Measurements from ENCODE around the gene TMEM245. TPM values are rescaled to one million over a fixed set of nuclear protein-coding genes. Genes with fewer than 3 reads are reported as not detected.

TMEM245 gene
- total RNA-seq, 1 experiment from 2014 or later, result 60.3 TPM

- no peak for DNase-seq
- Histone ChIP-seq H3K4me1 (replicated peaks; ENCODE audit: insufficient read depth) (peaks cover 12% of the 10 kb centered on the region), H3K9me2 (ENCODE audit: insufficient read depth) (0 out of 2 replicates have a peak, but pooled peaks cover 4% of the 10 kb centered on the region), H3K4me2 (no peak overlapping the region), H3K27ac (peak overlapping the region; percentile 35; the same call in 1 of the 2 replicates), H3K4me3 (no peak overlapping the region), H3K36me3 (ENCODE audit: low read depth) (peaks cover 34% of the 10 kb centered on the region), H2AFZ (no peak overlapping the region), H3K27me3 (ENCODE audit: insufficient read depth, low read depth) (no peaks in the 10 kb centered on the region), H3F3A (ENCODE audit: insufficient read depth, low read depth) (peaks cover 17% of the 10 kb centered on the region; the same call in 1 of the 2 replicates), H4K20me1 (ENCODE audit: insufficient read depth) (no peaks in the 10 kb centered on the region), H3K79me2 (ENCODE audit: low read depth) (peaks cover 77% of the 10 kb centered on the region), H3K9me3 (ENCODE audit: insufficient read depth, low read depth) (peaks cover 18% of the 10 kb centered on the region)
- intact Hi-C loops (cut with micrococcal nuclease; ENCODE audit: unreplicated experiment), result no loop called here
- CTCF ChIA-PET, result no interaction called here
- BruUV-seq (replicated peaks), result no TSS peak
- POLR2A ChIA-PET (ENCODE audit: unreplicated experiment), result no interaction called here
- TF ChIP-seq, protein P1, sequence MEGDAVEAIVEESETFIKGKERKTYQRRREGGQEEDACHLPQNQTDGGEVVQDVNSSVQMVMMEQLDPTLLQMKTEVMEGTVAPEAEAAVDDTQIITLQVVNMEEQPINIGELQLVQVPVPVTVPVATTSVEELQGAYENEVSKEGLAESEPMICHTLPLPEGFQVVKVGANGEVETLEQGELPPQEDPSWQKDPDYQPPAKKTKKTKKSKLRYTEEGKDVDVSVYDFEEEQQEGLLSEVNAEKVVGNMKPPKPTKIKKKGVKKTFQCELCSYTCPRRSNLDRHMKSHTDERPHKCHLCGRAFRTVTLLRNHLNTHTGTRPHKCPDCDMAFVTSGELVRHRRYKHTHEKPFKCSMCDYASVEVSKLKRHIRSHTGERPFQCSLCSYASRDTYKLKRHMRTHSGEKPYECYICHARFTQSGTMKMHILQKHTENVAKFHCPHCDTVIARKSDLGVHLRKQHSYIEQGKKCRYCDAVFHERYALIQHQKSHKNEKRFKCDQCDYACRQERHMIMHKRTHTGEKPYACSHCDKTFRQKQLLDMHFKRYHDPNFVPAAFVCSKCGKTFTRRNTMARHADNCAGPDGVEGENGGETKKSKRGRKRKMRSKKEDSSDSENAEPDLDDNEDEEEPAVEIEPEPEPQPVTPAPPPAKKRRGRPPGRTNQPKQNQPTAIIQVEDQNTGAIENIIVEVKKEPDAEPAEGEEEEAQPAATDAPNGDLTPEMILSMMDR (conservative IDR thresholded peaks at IDR 0.05), result no peak
- no peak for TF ChIP-seq EZH2 (IDR thresholded peaks at IDR 0.05; ENCODE audit: low read depth)
Measured at GRCh38 chr9:109002141-109002540, 117.6 kb downstream of the TMEM245 start.

DNA sequence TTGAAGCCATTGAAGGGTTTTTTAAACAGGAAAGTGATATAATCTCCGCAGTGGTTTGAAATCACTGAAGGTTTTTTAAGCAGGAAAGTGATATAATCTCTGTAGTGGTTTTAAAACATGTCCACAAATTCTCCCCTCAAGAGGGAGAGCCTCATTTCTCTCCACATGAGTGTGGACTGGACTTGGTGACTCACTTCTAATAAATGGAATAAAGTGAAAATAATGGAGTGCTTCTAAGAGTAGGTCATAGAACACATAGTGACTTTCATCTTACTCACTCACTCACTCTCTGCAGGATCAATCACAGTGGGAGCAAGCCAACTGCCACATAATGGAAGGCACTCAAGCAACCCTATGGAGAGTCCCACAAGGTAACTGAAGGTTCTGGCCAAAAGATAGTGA, 118.5 kb downstream of the TMEM245 start:
- H3K27ac ChIP-seq, result peak overlapping the region; percentile 35; the same call in 1 of the 2 replicates
- H4K20me1 ChIP-seq (ENCODE audit: insufficient read depth), result no peaks in the 10 kb centered on the region
- H2AFZ ChIP-seq, result no peak overlapping the region
- peak in 1 of 2 experiments; percentile 74 for DNase-seq
- peaks cover 17% of the 10 kb centered on the region; the same call in 1 of the 2 replicates for H3F3A ChIP-seq (ENCODE audit: insufficient read depth, low read depth)
- peaks cover 18% of the 10 kb centered on the region for H3K9me3 ChIP-seq (ENCODE audit: insufficient read depth, low read depth)
- CTCF ChIA-PET, result no interaction called here
- H3K27me3 ChIP-seq (ENCODE audit: insufficient read depth, low read depth), result no peaks in the 10 kb centered on the region
- intact Hi-C loops (cut with micrococcal nuclease; ENCODE audit: unreplicated experiment), result no loop called here
- H3K36me3 ChIP-seq (ENCODE audit: low read depth), result peaks cover 31% of the 10 kb centered on the region
- POLR2A ChIA-PET (ENCODE audit: unreplicated experiment), result no interaction called here
- 0 out of 2 replicates have a peak, but pooled peaks cover 4% of the 10 kb centered on the region for H3K9me2 ChIP-seq (ENCODE audit: insufficient read depth)
- peaks cover 12% of the 10 kb centered on the region for H3K4me1 ChIP-seq (replicated peaks; ENCODE audit: insufficient read depth)
- H3K4me3 ChIP-seq, result no peak overlapping the region
- BruUV-seq (replicated peaks), result no TSS peak
- no peak for TF ChIP-seq EZH2 (IDR thresholded peaks at IDR 0.05; ENCODE audit: low read depth)
- TF ChIP-seq, protein P1 (conservative IDR thresholded peaks at IDR 0.05), result no peak
- H3K79me2 ChIP-seq (ENCODE audit: low read depth), result peaks cover 69% of the 10 kb centered on the region
- H3K4me2 ChIP-seq, result peak overlapping the region; percentile 17; the same call in 1 of the 2 replicates

- DNase-seq, result no peak
- H3K36me3 ChIP-seq (ENCODE audit: low read depth), result peaks cover 19% of the 10 kb centered on the region
- no peak overlapping the region for H2AFZ ChIP-seq
- 0 out of 2 replicates have a peak, but pooled peaks cover 4% of the 10 kb centered on the region for H3K9me2 ChIP-seq (ENCODE audit: insufficient read depth)
- H4K20me1 ChIP-seq (ENCODE audit: insufficient read depth), result no peaks in the 10 kb centered on the region
- CTCF ChIA-PET, result no interaction called here
- intact Hi-C loops (cut with micrococcal nuclease; ENCODE audit: unreplicated experiment), result no loop called here
- BruUV-seq (replicated peaks), result no TSS peak
- H3K4me2 ChIP-seq, result no peak overlapping the region
- peaks cover 14% of the 10 kb centered on the region; the same call in 1 of the 2 replicates for H3F3A ChIP-seq (ENCODE audit: insufficient read depth, low read depth)
- H3K27ac ChIP-seq, result no peak overlapping the region
- no peaks in the 10 kb centered on the region for H3K9me3 ChIP-seq (ENCODE audit: insufficient read depth, low read depth)
- H3K4me3 ChIP-seq, result no peak overlapping the region
- TF ChIP-seq, protein P1 (conservative IDR thresholded peaks at IDR 0.05), result no peak
- TF ChIP-seq EZH2 (IDR thresholded peaks at IDR 0.05; ENCODE audit: low read depth), result no peak
- H3K27me3 ChIP-seq (ENCODE audit: insufficient read depth, low read depth), result no peaks in the 10 kb centered on the region
- peaks cover 11% of the 10 kb centered on the region for H3K4me1 ChIP-seq (replicated peaks; ENCODE audit: insufficient read depth)
- peaks cover 52% of the 10 kb centered on the region for H3K79me2 ChIP-seq (ENCODE audit: low read depth)
- POLR2A ChIA-PET (ENCODE audit: unreplicated experiment), result no interaction called here
Measured at GRCh38 chr9:108997112-108997511, 122.6 kb downstream of the TMEM245 start.

All from PC-9 (cell line).